NCI-H1436 treated with DMSO at 0.1 percent for 48 hours (cell line): ENCODE results near the gene SBF2.
"Not testable (repeated sequence)": the region's sequence is repeated elsewhere in the genome, so short reads cannot be mapped to it uniquely, and the experiment has no call there.

Experiments used
- DNase-seq: peaks from one replicate; lab custom pipeline; 2025; lab: John Stamatoyannopoulos, UW

SBF2 gene

DNA sequence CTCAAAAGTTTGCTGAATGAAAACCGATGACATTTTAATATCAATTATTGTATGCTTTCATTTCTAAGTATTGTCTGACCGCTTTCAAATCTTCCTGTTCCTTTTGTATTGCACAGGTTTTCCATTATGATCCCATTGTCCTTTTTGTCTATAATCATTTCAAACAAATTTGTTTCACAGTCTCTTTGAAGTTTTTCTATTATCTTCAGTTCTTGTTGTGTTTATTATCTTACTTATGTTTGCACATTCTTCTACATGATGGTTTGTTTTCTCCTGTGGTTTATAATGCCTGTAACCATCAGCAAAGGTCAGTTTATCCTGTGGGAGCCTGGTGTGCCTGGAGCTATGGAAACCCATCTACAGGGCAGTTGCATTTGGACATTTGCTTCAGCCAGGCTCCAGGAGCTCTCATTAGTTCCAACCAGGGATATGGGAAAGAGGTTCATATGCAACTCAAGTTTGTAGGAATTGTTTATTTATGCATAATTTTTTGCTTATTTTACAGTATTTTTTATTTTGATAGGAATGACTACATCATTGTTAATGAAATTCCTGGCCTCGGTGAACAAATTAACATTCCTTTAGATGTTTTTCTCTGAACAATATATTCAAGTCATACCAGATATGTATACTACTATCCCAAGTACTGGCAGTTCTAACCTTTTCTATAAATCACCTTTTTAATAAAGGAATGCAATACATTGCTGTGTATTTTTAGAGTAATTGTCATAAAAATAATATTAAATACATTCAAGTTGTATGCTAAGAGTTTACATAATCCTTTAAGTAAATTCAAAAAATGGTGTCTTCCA, 179.2 kb downstream of the SBF2 start:
- DNase-seq: no peak

DNA sequence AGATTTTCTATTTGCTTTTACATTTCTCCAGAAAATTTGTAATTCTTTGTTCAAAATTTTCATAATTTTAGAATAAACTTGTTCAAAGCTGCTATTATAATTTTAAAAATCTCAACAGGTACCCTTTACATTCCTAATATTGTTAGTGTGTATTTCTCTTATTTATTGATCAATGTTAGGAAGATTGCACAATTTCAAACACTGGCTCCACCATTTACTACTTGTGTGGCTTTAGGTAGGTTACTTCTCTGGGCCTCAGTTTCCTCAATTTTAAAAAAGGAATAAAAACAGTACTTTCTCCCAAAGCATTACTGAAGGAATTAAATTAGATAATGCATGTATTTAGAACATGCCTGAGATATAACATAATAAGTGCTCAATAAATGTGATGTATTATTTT, 180.2 kb downstream of the SBF2 start:
- no peak for DNase-seq

DNA sequence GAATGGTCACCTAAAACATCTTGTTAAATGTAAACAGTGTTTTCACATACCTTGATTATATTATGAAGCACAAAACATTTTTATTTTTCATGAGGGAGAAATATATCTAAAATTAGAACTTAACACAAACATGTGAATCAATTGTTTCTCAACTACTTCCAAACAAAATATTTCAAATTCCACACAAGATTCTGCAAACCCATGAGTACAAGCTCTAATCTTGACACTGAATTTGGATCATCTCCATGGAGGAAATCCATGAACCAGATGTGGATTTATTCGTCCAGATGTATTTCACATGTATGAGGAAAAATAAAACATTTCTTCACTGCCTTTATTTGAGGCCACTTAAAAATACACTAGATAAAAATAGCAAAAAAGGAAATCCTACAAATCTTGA, 184.2 kb downstream of the SBF2 start:
- DNase-seq: no peak

DNA sequence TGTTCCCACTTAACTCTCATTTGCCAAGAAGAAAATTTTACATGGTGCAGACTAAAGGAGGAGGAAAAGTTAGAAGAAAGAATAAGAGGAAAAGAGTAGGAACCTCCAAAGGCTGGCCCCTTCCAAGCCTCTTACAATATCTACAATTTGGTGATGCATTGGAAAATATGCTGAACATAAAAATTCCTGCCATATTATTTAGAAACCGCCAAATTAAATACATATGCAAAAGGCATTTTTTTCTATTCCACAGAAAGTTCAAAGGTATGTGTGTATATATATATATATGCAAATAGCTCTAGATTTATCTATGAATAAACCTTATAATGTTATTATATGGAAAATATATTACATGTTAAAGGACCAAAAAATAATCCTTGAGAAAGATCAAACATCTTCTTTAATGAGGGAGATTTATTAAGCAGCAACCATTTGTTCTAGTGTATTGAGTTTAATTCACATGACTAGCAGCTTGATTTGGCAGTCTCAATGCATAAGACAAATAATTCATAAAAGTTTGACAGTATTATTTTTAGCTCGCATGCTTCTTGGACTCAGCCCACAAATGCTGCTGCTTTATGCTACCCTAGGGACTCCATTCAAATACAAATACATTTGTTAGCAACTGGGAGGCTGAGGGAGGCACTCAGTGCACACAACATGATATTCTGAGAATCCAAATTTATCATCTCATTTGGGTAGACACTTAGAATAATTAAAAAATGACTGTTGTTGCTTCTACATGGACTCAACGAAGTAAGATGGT, 184.9 kb downstream of the SBF2 start:
- DNase-seq: no peak

DNA sequence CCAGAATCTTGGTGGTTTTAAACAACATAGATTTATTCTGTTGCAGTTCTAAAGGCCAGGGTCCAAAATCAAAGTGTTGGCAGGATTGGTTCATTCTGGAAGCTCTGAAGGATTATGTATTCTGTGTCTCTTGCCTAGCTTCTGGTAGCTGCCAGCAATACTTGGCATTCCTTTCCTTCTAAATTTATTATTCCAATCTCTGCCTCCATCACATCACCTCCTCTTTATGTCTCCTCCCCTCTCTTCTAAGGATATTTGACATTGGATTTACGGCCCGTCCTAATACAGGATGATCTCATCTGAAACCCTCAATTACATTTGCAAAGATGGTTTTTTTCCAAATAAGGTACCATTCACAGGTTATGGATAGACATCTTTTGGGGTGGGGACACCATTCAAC, 186.5 kb downstream of the SBF2 start:
- no peak for DNase-seq

DNA sequence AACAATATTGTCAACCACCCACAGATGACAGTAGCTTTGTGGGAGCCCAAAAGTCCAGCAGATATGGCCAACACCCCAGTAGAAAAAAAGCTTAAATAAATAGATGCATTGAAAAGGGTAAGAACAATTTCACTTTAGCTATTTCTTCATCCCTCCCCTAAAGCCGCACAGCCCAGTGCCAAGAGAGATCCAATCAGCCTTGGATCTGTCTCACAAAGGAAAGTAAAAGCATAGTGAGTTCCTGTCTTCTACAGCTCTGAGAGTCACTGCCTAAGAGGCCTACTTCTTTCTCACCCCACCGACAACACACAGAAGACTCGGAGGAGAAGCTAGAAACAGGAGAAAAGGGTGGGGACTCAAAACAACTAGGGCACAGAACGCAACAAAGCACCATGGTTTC, 196.4 kb downstream of the SBF2 start:
- DNase-seq: no peak

DNA sequence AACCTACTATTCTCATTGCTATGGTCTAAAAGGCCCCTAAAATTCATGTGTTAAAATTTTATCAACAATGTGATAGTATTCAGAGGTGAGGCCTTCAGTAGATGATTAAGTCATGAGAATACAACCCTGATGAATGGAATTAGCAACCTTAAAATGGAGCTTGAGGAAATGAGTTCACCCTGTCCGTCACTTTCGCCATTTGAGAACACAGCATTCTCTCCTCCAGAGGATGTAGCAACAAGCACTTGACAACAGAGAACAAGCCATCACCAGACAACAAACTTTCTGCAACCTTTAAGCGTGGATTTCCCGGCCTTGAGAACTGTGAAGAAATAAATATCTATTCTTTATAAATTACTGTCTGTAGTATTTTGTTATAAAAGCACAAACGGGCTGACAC, 197.0 kb downstream of the SBF2 start:
- no peak for DNase-seq

DNA sequence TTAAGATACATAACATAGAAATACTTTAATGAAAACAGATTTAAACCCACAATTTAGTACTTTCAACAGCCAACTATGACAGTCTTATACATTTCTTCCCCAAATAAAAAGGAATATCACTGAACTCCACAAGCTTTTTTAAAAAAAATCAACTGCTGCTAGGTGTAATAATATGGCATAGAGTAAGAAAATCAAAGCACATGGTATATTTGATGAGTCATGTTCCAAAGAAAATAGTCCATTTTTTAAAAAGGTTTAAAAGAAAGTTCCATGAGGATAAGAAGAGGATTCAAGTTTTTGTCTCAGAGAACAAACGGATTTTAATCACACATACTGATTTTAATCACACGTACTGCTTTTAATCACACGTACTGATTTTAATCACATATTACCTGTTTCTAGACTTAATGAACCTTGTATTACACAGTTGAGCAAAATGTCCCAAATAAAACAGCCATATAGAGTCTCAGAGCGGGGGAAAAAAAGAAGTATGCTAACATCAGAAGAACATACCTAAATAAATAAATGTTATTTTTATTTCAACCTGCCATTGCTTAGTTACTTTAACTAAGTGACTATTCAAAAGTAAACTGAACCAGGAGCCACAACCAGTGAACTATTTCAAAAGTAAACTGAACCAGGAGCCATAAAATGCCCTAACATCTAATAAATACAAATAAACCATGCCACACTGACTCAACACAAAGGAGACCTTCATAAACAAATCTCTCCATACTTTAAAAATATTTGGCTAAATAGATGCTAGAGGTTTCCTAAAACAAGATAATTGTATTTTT, 198.4 kb downstream of the SBF2 start:
- DNase-seq: no peak

DNA sequence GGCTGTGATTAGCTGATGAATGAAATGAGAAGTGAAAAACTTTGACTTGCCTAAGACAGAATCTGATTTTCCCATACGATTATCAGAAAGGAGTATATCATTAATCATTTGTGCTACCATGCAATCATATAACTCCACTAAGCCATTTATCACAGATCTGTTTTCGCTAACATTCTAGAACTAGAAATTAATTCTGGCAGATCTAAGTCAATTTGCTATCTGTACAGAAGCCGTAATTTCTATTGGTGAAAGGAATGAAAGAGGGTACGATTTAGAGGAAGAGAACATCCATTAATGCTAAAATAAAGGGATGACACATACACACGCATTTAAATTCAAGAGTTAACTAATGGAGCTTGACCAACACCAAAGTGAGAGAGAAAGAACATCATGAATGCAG, 201.6 kb downstream of the SBF2 start:
- no peak for DNase-seq

DNA sequence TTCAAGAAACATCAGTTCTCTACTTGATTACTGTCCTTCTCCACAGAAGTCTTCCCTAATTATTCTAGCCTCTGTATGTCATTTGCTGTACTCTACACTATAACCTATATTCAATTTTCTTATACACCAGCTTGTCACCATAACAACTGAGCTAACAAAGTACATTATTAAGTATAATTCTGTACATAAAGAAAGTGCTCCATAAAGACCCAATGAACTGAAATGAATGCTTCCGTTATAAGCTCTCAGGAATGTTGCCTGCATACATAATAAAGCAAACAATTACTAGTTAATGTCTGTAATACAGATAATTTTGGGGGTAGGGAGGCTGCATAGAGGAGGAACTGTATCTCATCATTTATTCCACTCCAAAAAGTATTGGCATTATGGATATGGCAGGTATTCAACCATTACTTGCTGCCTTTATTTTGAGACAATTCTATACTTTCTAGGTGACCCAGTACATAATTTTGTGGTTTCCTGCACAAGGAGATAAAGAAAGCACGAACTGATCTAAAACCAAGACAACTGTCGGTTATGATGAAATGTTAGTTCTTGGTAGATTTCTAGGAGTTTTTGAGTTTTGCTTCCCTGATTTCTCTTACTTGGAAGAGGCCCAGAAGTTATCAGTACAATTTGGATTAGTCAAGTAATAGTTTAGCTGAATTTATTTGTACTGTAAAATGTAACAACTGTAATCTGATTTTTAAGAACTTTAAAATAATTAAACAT, 202.5 kb downstream of the SBF2 start:
- DNase-seq: no peak

DNA sequence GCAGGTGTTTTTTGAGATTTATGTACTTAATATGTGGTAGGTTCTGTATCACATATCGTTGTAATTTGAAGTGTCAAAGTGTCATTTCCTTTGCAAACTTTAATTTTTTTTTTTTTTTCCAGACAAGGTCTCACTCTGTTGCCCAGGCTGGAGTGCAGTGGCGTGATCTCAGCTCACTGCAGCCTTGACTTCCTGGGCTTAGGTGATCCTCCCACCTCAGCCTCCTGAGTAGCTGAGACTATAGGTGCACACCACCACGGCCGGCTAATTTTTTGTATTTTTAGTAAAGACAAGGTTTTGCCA, 206.1 kb downstream of the SBF2 start:
- DNase-seq: not testable (repeated sequence)

DNA sequence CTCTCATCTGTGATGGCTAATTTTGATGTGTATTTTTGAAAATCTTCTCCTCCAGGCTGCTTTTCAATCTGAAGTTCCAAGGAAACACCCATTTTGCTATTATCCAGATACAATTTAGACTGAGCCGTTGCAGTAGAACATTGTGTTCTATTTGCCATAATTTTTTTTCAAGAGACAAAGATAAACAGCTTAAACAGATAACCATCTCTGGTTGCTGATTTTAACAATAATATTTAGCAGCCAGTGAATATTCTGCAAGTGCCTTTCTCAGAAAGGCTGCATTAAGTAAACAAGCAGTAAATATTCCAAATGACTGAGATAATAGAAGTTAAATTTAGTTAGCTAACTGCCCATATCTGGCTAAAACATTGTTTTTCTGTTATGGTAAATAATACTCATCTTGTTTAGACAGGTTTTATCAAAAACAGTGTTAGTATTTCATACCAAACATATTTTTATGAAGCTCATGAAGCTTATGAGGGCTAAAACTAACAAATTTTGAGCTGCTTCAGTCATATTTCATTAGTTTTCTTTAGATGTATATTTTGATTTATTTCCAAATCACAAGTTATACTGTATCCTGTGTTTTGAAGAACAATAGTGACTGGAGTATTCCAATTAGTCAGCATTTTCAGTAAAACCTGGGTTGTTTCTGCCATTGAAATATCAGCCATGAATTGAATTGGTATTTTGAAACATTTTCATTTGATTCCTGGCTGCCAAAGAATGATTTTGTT, 206.7 kb downstream of the SBF2 start:
- no peak for DNase-seq

DNA sequence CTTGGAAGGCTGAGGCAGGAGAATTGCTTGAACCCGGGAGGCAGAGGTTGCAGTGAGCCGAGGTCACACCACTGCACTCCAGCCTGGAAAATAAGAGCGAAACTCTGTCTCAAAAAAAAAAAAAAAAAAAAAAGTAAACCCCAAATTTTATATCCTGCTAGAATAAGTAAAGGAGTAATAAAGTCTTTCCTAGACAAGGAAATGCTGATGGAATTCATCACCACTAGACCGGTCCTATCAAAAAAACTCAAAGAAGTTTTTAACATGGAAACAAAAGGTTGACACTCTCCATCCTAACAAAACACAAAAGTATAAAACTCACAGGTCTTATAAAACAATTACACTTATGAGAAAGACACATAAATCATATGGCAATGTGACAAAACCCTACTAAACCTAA, 213.9 kb downstream of the SBF2 start:
- DNase-seq: no peak

DNA sequence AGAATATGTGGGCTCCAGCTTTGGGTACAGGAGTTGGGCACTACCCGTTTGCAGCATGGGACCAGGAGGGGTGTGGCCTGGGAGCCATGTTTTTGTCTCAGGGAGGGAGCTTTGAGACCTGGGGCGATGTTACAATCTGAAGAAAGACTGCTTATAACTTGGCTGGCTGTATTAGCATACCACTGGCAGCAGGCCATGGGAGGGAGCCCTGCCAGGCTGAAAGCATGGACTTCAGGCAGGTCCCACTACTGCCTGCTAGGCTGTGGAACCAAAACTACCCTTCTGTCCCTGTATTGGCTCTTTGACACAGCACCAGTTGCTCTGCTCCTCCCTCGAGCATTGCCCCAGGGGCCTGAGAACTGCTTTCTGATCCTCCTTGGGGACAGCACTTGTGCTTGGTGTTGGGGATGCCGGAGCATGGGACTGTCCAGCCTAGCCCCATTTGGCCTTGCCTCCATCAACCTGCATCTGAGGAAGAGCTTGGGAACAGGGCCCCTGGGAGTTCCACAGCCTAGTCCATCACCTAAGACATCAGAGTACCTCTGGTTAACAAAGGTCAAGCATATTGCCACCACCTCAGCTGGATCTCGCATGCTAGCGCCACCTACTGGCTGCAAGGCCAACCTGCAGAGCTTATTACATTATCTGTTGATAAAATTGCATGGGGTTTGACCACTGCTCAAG, 217.4 kb downstream of the SBF2 start:
- DNase-seq: no peak

DNA sequence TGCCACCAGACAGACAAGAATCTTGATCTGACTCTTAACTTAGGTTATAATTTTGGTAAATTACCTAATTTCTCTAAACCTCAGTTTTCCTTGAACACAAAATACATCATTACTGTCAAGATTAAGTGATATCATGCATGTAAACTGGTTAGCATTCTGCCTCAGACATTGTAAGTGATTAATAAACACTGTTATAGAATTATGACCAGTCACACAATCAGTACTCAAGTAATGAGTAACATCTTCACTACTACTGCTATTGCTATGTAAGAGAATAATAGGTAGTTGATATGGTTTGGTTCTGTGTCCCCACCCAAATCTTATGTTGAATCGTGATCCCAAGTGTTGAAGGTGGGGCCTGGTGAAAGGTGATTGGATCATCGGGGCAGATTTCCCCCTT, 218.9 kb downstream of the SBF2 start:
- no peak for DNase-seq

DNA sequence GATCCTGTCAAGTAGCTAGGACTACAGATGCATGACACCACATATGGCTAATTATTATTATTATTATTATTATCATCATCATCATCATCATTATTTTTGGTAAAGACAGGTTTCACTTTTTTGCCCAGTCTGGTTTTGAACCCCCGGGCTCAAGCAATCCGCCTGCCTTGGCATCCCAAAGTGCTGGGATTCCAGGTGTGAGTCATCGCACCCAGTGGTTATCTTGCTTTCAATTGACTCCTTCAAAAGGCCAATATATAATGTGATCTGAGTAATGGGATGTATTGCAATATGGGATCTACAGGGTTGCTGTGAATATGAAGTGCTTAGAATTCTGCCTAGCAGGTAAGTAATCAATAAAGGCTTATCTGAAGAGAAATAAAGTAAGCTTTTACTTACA, 221.2 kb downstream of the SBF2 start:
- DNase-seq: no peak

DNA sequence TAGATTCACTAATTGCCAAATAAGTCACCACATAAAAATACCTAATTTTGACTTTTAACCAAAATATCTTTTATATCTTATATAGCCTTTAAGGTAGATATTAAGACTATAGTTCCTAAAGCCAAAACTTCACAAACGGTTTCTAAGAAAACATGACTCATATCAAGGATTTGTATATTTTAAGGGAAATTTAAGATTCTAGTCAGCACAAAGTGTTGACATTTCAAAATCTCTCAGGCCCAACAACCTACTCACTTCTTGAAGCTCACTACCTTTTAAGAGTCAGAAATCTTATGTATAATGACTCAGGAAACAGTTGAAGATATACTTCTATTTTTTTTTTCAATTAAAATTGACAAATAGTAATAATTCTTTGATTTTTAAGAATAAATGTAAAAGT, 221.9 kb downstream of the SBF2 start:
- no peak for DNase-seq

DNA sequence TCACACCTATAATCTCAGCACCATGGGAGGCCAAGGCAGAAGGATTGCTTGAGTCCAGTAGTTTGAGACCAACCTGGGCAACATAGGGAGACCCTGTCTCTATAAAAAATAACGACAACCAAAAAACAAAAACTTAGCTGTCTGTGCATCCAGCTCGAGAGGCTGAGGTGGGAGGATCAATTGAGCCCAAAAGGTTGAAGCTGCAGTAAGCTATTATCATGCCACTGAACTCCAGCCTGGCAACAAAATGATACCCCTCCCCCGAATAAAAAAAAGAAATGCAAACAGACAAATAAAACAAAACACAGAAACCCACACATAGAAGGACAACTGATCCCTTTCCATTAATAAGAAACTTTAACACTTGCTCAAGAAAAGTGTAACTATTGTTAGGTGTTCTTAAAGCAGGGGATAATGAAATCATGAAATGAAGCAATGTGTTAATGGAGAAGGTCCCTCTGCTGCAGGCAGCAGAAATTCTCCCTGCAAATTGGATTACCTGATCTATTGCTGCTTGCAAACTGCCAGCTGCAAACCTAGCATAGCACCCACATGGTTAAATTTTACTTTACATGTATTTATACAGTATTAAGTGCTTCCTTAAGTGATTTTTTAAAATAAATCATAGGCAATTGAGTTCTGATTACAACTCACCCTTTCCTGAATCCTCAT, 226.3 kb downstream of the SBF2 start:
- DNase-seq: no peak

DNA sequence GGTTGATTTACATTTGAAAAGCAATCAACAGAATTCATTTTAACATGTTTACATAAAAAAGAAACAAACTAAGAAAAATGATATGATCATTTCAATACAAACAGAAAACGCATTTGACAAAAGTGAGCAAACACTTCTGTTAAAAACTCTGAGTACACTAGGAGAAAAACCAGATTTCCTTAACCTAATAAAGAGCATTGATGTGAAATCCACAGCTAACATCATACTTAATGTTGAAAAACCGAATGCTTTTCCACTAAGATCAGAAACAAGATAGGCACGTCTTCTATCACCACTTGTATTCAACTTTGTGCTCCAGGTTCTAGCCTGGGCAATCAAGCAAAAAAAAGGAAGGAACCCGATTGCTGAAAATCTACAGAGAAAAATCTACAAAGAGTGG, 227.6 kb downstream of the SBF2 start:
- no peak for DNase-seq

DNA sequence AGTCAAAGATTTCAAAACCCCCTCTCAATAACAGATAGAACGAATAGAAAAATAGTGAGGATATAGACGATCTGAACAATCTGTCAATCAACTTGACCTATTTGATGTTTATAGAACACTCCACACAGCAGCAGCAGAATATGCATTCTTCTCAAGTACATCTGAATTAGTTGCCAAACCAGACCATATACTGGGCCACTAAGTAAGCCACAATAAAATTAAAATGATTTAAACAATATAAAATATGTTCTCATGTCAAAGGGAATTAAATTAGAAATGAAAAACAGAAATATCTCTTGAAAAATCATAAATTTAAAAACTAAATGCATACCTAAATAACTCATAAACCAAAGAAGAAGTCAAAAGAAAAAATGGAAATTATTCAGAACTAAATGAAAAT, 229.2 kb downstream of the SBF2 start:
- DNase-seq: no peak
